HTR-8/SVneo (cell line): ENCODE data around the gene SCN10A.

Experiments used
- DNase-seq: peaks from one replicate; pipeline ENCODE4 v3.0.0; 2011; ENCODE audit warnings: low spot score, mixed read lengths; ENCODE audit not compliant: insufficient read length
- FAIRE-seq: peaks from 2 replicates; lab custom pipeline; 2011; peaks lifted over from hg19 to GRCh38; lab: Jason Lieb, UNC

The SCN10A gene

DNA sequence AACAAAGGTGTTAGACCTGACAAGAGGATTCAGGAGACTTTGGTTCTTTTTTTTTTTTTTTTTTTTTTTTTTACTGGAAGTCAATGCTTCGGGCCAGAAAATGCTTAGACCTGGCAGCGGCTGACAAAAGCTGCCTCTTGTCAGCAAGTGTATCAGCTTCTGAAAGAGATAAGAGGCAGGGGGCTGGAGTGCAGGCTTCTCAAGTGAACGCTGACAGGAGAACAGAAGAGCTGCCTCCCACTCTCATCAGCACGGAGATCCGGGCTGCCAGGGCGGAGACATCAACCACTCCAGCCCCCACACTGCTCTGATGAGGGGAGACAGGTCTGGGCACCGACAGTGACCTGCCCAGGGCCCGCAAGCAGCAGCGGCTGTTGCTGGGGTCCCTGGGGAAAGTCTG lies 157.2 kb downstream of the SCN10A start:
- FAIRE-seq (no peak), DNase-seq (no peak)

DNA sequence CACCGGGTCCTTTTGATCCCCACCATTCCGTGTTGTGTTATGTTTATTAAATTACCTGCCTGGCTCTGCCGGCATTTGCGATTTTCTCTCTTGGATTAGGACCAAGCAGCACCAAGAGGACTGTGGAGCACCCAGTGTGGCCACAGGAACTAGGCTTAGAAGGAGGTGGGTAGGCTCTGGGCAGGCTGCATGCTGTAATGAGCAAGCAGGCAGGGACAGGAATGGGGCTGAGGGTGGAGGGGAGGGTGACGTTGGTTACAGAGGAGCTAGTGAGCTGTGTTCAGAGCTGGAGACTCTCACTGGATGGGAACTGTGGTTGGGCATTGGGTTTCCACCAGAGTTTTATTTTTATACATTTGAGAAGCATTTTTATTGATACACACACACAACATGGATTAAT lies 158.6 kb downstream of the SCN10A start:
- FAIRE-seq (peak; percentile 40), DNase-seq (no peak)

DNA sequence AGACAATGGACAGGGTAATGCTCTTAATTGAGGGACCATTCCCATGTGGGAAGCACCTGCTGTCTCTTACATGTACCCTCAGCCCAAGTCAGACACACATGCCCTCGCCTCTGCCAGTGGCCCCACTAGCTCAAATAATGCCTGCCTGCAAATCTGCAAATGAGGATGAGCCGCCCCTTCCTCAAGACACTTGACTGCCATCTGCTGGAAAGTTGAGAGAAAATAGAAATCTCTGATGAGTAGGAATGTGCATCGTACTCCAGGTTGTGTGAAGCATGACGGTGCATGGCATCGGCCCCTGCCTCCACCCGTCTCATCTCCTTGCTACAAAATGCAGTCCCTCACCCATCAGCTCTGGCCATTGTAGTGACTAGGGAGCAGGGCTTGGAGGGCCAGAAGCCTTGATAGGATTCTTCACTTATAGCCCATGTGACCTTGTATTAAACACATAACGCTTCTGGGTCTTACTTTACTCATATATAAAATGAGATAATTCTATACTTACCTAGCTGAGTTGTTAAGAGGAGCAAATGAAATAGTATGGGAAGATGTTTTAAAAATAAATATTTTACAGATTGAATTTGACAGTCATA lies 160.2 kb downstream of the SCN10A start:
- peak; percentile 48 for DNase-seq
- FAIRE-seq, result peak; percentile 36

DNA sequence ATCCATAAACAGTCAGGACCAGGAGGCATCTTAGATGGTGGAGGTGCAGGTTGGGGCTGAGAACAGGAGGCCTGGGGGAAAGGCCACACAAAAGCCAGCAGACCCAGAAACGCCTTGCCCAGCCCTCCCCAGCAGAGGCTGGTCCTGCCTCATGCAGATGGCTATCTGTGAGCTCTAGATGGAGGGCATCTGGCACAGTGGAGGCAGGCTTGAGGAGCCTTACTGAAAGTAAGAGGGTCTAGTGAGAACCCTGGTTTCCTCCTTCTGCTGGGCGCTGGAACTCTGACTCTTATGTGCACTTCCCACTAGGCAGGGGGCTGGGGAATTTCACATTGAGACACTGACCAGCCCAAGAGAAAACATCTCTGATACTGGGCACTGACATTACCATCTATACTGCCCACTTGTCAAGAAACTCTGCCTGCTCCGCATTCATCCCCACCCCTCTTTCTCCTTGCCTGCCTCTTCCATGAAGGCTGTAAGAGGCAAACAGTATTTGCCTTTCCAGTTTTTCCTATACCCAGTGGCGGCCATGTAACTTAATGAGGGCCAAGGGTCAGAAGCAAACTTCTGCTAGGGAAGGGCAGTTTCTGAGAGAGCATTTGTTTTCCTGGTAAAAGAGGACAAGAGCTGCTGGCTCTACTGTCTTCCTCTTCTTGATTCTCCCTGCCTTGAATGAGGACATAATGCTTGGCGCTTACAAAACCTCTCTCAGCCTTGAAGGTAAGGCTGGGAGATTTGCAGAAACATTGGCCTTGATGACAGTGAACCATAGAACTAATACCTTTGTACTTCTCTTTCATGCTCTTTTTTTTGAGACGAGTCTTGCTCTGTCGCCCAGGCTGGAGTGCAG lies 162.1 kb downstream of the SCN10A start:
- DNase-seq, result no peak
- FAIRE-seq, result no peak

DNA sequence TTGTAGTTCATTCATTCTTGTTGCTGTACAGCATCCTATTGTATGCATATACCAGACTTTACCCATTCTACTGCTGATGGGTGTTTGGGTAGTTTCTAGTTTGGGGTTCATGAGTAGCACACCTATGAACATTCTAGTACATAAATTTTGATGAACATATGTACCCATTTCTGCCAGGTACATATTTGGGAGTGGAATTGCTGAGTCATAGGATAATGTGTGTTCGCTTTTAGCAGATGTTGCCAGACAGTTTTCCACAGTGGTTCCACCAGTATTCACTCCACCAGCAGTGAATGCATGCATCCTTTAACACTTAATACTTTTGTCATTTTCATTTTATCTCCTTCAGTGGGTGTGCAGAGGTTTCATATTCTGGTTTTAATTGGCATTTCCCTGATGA lies 163.1 kb downstream of the SCN10A start:
- FAIRE-seq (no peak), DNase-seq (no peak)

DNA sequence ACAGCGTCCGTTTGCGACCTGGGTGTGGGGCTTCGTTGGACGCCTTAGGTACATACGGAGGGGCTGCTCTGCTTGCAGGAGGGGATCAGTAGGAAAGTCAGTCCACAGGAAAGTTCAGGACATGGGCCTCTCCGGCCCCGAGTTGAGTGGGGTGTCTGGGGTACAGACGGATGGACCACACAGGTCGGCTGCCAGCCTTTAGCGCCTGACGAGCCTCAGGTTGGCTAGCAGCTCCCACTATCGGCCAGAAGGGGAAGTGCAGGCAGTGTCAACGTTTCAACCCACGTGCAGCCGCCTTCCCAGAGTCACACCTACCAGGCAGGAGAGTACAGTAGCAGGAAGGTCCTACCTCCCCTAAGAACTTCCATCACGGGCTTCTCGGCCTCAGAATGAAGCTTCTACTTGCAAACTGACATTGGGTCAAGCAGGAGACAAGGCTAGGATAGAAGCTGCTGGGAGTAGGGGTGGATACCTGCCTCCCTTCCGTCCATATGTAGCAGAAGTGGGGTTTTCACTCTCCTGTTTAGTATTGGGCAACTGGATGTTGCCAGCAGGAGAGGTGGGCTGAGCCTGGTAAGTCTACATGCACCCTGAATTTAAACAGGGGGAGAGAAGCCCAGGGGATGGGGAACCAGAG lies 164.7 kb downstream of the SCN10A start:
- peak; percentile 64 for DNase-seq

DNA sequence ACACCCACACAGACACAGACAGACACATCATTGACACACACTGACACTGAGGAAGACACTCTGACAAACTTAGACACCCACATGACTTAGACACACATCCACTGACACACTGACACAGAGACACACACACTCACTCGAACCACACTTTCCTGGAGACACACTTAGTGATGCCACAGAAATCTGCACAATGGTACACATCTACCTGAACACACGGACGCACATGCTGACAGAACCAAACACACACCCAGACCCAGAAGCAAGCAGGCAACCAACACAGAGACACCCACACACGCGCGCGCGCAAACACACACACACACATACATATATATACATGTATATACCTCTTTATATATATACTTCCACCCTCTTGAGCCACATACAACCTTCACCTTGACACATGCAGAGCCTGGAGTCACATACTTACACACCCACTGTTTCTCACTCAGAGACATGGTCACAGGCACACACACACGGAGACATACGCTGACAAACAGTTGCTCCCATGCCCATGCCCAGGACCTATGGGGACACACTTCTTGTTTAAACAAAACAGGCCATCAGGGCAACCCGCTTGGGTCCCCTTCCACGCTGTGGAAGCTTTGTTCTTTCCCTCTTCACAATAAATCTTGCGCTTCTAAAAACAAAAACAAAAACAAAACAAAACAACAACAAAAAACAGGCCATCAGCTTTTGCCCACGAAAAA lies 165.6 kb downstream of the SCN10A start:
- no peak for DNase-seq
- no peak for FAIRE-seq

More for the DNA sequence above, 164.7 kb downstream of the SCN10A start:
- peak; percentile 74 for FAIRE-seq

DNA sequence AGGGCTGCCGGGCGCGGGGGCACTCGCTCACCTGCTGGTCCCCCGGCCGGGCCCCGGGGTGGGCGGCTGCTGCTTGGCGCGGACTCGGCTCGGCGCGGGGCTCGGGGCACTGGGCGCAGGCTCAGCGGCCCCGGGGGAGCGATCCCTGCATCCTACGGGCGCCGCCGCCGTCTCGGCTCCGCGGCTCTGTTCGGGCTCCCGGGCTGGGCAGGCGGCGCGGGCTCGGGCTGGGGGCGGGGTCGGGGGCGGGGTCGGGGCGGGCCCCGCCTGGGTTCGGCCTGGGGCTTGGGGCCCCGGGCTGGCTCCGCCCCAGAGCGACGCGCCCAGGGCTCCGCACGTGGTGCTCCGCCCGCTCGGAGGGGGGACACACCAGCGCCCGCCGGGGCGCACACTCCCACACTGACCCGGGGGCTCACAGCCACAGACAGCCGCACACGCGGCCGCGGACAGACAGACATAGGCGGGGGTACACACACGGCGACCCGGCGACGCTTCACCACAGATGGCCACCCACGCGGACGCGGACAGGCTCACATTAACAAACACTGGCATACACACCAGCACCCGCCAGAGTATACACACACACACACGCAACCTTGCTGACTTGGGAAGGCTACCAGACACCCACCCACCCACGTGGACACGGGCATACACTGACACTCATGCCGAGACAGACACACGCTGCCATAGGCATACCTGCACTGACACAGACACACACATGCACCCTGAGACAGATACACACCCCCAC lies 166.3 kb downstream of the SCN10A start, which contains the start of gene SCN5A:
TSS of gene SCN5A (minus strand) at position 188 of the 748 bp plus-strand sequence. CDS start 16,380 bp downstream, outside the sequence.
- DNase-seq (peak; percentile 63), FAIRE-seq (peak; percentile 79)

DNA sequence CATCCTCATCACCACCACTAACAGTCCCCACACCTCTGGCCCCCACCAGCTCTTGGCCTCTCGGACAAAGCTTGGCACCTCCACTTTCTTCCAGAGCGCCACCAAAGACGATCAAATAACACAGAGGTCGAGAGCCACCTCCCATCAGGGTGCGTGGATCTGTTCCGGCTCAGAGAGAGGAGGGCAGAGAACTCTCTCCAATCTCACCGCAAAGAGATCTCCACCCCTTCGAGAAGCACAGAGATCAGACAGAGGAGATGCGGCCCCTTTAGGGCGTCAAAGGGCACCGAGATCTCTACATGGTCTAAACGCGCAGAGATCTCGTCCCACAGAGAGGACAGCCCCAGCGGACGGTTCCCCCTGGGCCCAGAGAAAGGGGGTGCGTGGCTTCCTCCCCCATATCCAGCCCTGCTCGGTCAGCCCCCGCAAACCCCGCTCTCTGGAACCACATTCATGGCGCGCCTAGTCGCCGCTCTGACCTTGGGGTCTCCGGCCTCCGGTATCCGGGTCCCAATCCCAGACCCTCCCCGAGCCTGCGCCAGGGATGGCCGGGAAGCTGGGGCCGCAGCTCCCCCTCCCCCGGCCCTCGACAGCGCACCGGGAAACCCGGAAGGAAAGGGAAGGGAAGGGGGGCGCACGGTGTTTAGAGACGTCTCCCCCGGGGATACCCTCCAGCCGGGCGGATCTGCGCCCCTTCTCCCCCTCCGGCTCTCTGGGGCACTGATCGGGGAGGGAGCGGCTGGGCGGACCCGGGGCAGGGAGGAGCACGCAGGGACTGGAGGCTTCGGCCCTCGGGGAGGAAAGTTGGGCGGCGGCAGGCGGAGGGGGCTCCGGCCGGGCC lies 167.1 kb downstream of the SCN10A start:
- FAIRE-seq, result no peak

DNA sequence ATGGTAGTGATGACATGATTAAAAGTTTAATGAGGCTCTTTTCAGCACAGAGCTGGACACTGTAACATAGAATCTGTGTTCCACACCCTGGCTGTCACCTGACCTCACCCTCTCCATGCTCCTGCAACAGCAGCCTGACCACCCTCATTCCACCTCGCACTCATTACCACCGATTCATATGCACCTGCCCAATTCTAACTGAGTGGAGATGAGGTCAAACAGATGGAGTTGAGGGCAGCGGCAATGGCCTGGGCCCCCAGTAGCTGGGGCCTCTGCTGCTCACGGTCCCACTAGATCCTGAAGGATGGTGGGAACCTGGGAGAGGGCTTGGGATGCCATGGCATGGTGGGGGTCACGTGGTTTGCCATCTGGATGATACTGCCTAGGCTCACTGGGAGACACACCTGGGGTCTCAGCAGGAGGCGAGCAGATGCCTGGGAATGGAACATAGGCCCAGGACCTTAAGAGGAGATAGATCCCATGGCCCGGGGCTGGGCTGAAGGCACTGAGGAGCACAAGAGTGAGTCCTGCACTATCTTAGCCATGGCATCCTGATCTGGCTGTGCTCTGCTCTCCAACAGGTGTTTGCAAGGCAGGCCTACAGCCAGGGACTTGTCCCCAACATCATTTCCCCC lies 167.9 kb downstream of the SCN10A start:
- DNase-seq (no peak), FAIRE-seq (no peak)

More for the DNA sequence above, 167.1 kb downstream of the SCN10A start:
- DNase-seq, result no peak

DNA sequence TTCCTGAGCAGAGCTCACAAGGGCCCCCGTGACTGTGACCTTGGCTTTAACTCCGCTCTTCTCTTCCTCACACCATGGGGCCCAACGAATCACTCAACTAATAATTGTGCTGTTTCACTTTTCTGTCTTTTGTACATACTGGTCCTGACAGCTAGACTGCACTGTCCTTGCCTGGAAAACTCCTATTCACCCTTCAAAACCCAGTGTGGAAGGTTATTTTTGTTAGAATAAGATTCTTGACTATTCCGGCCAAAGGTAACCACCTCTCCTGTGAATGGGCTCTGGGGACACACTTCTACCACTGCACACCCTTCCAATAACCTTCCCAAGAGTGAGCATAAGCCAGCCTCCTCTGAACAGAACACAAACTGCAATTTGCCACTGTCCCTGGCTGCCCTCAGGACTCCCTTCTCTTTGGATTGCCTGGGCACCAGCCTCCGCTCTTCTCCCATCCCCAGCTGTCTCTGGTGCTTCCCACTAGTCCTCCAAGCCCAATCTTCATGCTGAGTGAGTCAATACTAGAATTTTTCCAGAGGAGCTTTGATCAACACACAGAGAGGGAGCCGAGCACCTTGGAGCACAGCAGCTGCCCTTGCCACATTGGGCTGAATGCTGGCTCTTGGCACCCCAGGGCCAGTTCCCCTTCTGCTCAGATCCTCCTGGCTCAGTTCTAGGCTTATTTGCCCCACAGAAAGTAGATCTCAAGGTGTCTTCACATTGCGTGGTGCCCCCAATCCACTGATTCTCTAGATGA lies 168.6 kb downstream of the SCN10A start:
- DNase-seq (no peak), FAIRE-seq (no peak)
